ENCODE measurements around the gene COL4A6. TPM values are rescaled to one million over a fixed set of nuclear protein-coding genes. Genes with fewer than 3 reads are reported as not detected.
"Not testable (repeated sequence)": the region's sequence is repeated elsewhere in the genome, so short reads cannot be mapped to it uniquely, and the experiment has no call there.

COL4A6 gene
- total RNA-seq, 1 donor from 2014 or later, result under 0.01 TPM

- no peak overlapping the region for H3K27ac ChIP-seq
- no peak overlapping the region for H3K4me3 ChIP-seq
- TF ChIP-seq CTCF (IDR thresholded peaks at IDR 0.05), result no peak
- H3K4me1 ChIP-seq, result no peaks in the 10 kb centered on the region
- no peaks in the 10 kb centered on the region for H3K27me3 ChIP-seq
- no peak for DNase-seq (ENCODE audit: low spot score in 2 of 2)
- no peaks in the 10 kb centered on the region for H3K9me3 ChIP-seq
- intact Hi-C loops (cut with DNase I), result no loop called here
- no peaks in the 10 kb centered on the region for H3K36me3 ChIP-seq
Measured at GRCh38 chrX:108399418-108400165, 38.6 kb downstream of the COL4A6 start.

- no peak for TF ChIP-seq CTCF (IDR thresholded peaks at IDR 0.05)
- H3K4me3 ChIP-seq, result no peak overlapping the region
- no peak overlapping the region for H3K27ac ChIP-seq
- H3K4me1 ChIP-seq, result no peaks in the 10 kb centered on the region
- no peaks in the 10 kb centered on the region for H3K27me3 ChIP-seq
- no peaks in the 10 kb centered on the region for H3K9me3 ChIP-seq
- no peak for DNase-seq (ENCODE audit: low spot score in 2 of 2)
- H3K36me3 ChIP-seq, result no peaks in the 10 kb centered on the region
- intact Hi-C loops (cut with DNase I), result no loop called here
Measured at GRCh38 chrX:108397627-108398391, 40.4 kb downstream of the COL4A6 start.

- no peak for DNase-seq (ENCODE audit: low spot score in 2 of 2)
- no peaks in the 10 kb centered on the region for H3K4me1 ChIP-seq
- intact Hi-C loops (cut with DNase I), result no loop called here
- H3K27ac ChIP-seq, result no peak overlapping the region
- H3K9me3 ChIP-seq, result no peaks in the 10 kb centered on the region
- no peak overlapping the region for H3K4me3 ChIP-seq
- TF ChIP-seq CTCF (IDR thresholded peaks at IDR 0.05), result no peak
- H3K36me3 ChIP-seq, result no peaks in the 10 kb centered on the region
- H3K27me3 ChIP-seq, result no peaks in the 10 kb centered on the region
Measured at GRCh38 chrX:108396986-108397385, 41.2 kb downstream of the COL4A6 start.

- Histone ChIP-seq H3K36me3 (no peaks in the 10 kb centered on the region), H3K27me3 (no peaks in the 10 kb centered on the region), H3K4me1 (no peaks in the 10 kb centered on the region), H3K9me3 (no peaks in the 10 kb centered on the region), H3K27ac (no peak overlapping the region), H3K4me3 (no peak overlapping the region)
- TF ChIP-seq CTCF (IDR thresholded peaks at IDR 0.05), result no peak
- DNase-seq (ENCODE audit: low spot score in 2 of 2), result no peak
- intact Hi-C loops (cut with DNase I), result no loop called here
Measured at GRCh38 chrX:108396188-108396891, 41.9 kb downstream of the COL4A6 start.

- H3K36me3 ChIP-seq; H3K4me1 ChIP-seq; H3K4me3 ChIP-seq; intact Hi-C loops (cut with DNase I); H3K27ac ChIP-seq; DNase-seq (ENCODE audit: low spot score in 2 of 2); H3K27me3 ChIP-seq: not testable (repeated sequence)
- H3K9me3 ChIP-seq, result peaks cover 0 to 14% of the 10 kb centered on the region in 2 donors
Measured at GRCh38 chrX:108390976-108391717, 47.1 kb downstream of the COL4A6 start.

All from ascending aorta (tissue), 2 donors.